Kidney capillary endothelial cell (primary cell): ENCODE data around the gene EFNB2.

Experiments used
- DNase-seq: peaks from one replicate; pipeline ENCODE4 v3.0.0-alpha.2; 2018; ENCODE audit warnings: low spot score

The EFNB2 gene

GRCh38 chr13:106550570-106551135 lies 15.2 kb upstream of the EFNB2 start:
- no peak for DNase-seq

GRCh38 chr13:106548064-106548696 lies 12.7 kb upstream of the EFNB2 start:
- DNase-seq, result no peak

GRCh38 chr13:106541826-106542225 lies 6.4 kb upstream of the EFNB2 start:
- DNase-seq, result no peak

- DNase-seq, result no peak
These were observed 5.2 kb upstream of the EFNB2 start for GRCh38 chr13:106540613-106541012.

GRCh38 chr13:106537521-106537920 lies 2.1 kb upstream of the EFNB2 start:
- DNase-seq, result no peak

GRCh38 chr13:106536244-106537034 lies 977 bp upstream of the EFNB2 start:
- peak; percentile 84 for DNase-seq

GRCh38 chr13:106534639-106535551 lies 567 bp downstream of the EFNB2 start:
- DNase-seq, result peak; percentile 24

GRCh38 chr13:106533943-106534638 lies 1.4 kb downstream of the EFNB2 start:
- DNase-seq, result peak; percentile 51

- DNase-seq, result peak; percentile 73
These were observed 2.1 kb downstream of the EFNB2 start for GRCh38 chr13:106533101-106533942.

- DNase-seq, result no peak
These were observed 3.1 kb downstream of the EFNB2 start for GRCh38 chr13:106532111-106532929.

GRCh38 chr13:106530980-106531481 lies 4.4 kb downstream of the EFNB2 start:
- no peak for DNase-seq

GRCh38 chr13:106530171-106530851 lies 5.2 kb downstream of the EFNB2 start:
- DNase-seq, result no peak

GRCh38 chr13:106529415-106530170 lies 5.9 kb downstream of the EFNB2 start:
- no peak for DNase-seq

GRCh38 chr13:106528718-106529414 lies 6.6 kb downstream of the EFNB2 start:
- no peak for DNase-seq

- no peak for DNase-seq
These were observed 7.6 kb downstream of the EFNB2 start for GRCh38 chr13:106527826-106528225.

- no peak for DNase-seq
These were observed 8.0 kb downstream of the EFNB2 start for GRCh38 chr13:106527445-106527801.

- no peak for DNase-seq
These were observed 8.6 kb downstream of the EFNB2 start for GRCh38 chr13:106526738-106527444.
